ENCODE measurements around the gene CORO7.

The CORO7 gene

DNA sequence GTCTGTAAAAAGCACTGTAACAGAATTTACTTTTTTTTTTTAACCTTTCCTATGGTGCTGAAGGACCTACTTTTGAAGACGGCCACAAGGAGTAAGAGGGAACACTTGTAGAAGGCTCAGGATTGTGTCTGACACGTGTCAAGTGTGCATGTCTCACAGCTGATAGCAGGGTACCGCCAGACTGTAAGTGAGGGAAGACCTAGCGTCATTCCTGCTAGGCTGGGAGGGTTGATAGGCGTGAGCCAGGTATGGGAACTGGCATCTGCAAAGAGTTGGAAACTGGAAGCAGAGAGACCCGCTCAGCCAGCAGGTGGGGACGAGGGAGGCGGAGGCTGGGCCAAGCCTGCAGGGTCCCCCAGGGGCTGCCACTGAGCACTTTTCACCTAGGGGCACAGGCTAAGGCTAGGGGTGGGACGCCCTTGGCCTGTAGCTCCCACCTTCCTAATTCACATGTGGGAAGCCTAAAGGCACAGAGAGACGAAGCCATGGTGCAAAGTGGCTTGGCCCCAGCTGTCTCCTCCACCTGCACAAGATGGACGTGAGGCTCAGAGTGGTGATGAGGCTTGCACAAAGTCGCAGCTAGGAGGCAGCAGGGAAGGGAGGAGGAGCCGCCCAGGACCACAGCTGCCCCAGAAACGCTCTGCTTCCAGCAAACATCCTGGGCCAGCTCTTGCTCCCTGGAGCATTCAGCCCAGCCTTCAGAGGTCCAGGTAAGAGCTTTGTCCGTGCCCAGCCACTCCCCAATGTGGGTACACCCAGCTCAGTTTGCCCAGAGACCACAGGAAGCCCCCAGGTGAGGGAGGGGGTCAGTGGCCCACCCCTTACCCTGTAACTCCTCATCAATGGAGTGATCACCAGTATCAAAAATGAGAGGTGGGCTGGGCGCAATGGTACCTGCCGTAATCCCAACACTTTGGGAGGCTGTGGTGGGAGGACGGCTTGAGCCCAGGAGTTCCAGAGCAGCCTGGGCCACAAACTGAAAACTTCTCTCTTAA is 25.8 kb downstream of the CORO7 start:
- TF ChIP-seq CTCF (IDR thresholded peaks at IDR 0.05; ENCODE audit: control extremely low read depth, extremely low read depth, low read depth, missing control alignments) = no peak
- ChIA-PET CTCF (interaction anchor here (2.6 to 8.3 kb wide), 2 partner anchors 12 to 30 kb away, joined by 8 to 100 read pairs; no protein-coding TSS in a partner anchor), POLR2A (interaction anchor here (0.6 kb wide), 1 partner anchor 11 kb away, joined by 3 read pairs; no protein-coding TSS in a partner anchor)
- DNase-seq (ENCODE audit: extremely low spot score) = no peak

GRCh38 chr16:4389051-4389955 is 27.1 kb downstream of the CORO7 start:
- no peak for DNase-seq (ENCODE audit: extremely low spot score)
- no peak for TF ChIP-seq CTCF (IDR thresholded peaks at IDR 0.05; ENCODE audit: control extremely low read depth, extremely low read depth, low read depth, missing control alignments)
- CTCF ChIA-PET = interaction anchor here (2.6 to 8.3 kb wide), 2 partner anchors 14 to 29 kb away, joined by 8 to 100 read pairs; no protein-coding TSS in a partner anchor
- POLR2A ChIA-PET = interaction anchor here (0.6 kb wide), 1 partner anchor 10 kb away, joined by 3 read pairs; no protein-coding TSS in a partner anchor

DNA sequence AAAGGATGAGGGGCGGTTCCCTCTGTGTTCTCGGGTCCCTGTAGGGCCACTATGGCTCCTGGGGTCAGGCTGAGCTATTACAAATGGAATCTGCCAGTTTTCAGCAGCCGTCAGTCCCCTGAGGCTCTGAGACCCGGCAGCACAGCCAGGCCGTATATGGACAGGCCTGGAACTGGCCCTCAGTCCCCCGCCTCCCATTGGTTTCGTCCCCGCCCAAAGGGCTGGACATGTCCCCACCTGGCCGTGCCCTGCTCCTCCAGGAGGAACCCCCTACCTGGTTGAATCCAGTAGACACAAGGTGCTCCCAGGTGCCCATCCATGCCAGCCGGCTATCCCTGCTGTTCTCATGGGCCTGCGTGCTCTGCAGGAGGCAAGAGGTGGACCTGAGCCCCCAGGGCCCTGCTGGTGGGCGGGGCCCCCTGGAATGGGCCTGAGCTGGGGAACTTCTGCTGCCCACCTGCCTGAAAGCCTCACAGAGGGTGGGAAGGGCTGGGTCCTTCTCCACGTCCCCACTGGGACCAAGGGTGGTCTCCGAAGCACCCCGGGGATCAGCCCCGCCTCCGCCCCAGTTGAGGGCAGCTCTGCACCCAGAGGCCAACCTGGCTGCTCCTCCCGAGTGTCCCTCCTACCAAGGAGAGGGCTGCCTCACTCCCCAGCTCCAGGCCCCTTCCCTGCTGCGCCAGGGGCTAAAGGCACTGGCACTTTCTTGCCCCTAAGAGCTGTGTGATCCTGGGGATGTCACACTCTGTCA is 27.9 kb downstream of the CORO7 start:
- POLR2A ChIA-PET = no interaction called here
- no peak for DNase-seq (ENCODE audit: extremely low spot score)
- no peak for TF ChIP-seq CTCF (IDR thresholded peaks at IDR 0.05; ENCODE audit: control extremely low read depth, extremely low read depth, low read depth, missing control alignments)
- CTCF ChIA-PET = interaction anchor here (2.6 to 8.3 kb wide), 2 partner anchors 15 to 28 kb away, joined by 8 to 100 read pairs; no protein-coding TSS in a partner anchor

DNA sequence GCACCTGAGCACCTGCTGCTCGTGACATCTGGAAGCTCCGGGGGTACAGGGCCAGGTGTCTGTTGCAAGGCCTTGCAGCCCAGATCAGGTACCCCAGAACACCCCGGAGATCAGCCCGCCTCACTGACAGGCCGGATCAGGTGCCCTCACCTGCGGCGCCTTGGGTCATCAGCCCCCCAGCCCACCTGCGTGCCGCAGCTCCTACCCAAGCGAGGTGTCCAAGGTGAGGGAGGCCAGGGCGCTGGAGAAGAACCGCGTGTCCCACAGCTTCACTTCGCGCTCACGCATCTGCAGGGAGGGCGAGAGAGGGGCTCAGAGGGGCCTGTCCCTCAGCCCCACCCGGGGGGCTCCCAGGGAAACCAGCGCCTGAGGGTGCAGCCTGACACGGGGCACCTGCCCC is 28.6 kb downstream of the CORO7 start:
- TF ChIP-seq CTCF (IDR thresholded peaks at IDR 0.05; ENCODE audit: control extremely low read depth, extremely low read depth, low read depth, missing control alignments) = no peak
- no peak for DNase-seq (ENCODE audit: extremely low spot score)
- CTCF ChIA-PET = interaction anchor here (8.3 kb wide), 1 partner anchor 15 kb away, joined by 100 read pairs; no protein-coding TSS in a partner anchor
- POLR2A ChIA-PET = no interaction called here

DNA sequence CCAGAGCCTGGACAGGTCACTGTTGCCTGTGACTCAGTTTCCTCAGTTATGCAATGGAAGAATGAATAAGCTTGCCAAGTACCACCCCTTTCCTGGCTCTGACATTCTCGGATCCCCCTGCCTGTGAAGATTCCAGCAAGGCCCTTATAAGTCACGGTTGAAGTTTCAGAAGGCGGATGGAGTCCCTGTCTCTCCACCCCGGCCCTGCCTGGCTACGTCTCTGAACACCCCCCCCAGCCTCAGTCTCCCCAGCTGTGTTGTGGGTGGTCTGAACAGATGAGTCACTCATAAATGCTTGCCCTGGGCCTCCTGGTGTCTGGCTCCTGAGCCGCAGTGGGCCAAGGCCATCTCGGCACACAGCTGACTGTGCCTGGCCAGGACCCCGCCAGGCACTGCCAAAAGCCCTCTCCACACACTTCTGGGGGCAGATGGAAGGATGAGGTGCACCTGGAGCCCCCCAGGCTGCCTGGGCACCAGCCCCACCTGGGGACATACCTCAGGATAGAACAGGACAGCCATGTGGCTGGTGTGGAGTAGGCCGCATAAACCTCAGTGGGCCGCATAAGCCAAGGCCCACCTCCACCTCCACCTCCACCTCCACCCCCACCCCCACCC is 29.3 kb downstream of the CORO7 start:
- ChIA-PET POLR2A (no interaction called here), CTCF (interaction anchor here (8.3 kb wide), 1 partner anchor 16 kb away, joined by 100 read pairs; no protein-coding TSS in a partner anchor)
- no peak for DNase-seq (ENCODE audit: extremely low spot score)
- no peak for TF ChIP-seq CTCF (IDR thresholded peaks at IDR 0.05; ENCODE audit: control extremely low read depth, extremely low read depth, low read depth, missing control alignments)
